HG03066 (cell line): ENCODE measurements around the gene ADAP1.
"Not testable (repeated sequence)": the region's sequence is repeated elsewhere in the genome, so short reads cannot be mapped to it uniquely, and the experiment has no call there.

Experiments used
- ATAC-seq: cut with Tn5 transposase; IDR thresholded peaks from one replicate; pipeline ENCODE4 v1.9.1; 2021; ENCODE audit warnings: low read depth; ENCODE audit not compliant: unreplicated experiment

ADAP1 gene

GRCh38 chr7:954330-955238, at the start of gene ADAP1:
ADAP1 (minus strand) TSS chr7:954680; CDS start chr7:954477, 203 bp downstream.
- ATAC-seq, result no peak

GRCh38 chr7:1002445-1002844, 48.0 kb upstream of the ADAP1 start:
- not testable (repeated sequence) for ATAC-seq

- not testable (repeated sequence) for ATAC-seq
Measured at GRCh38 chr7:1002026-1002425, 47.5 kb upstream of the ADAP1 start.

GRCh38 chr7:1001069-1001770, 46.7 kb upstream of the ADAP1 start:
- not testable (repeated sequence) for ATAC-seq

GRCh38 chr7:999941-1000935, 45.8 kb upstream of the ADAP1 start:
- no peak for ATAC-seq

- no peak for ATAC-seq
Measured at GRCh38 chr7:999149-999879, 44.8 kb upstream of the ADAP1 start.

- ATAC-seq, result no peak
Measured at GRCh38 chr7:997404-998395, 43.2 kb upstream of the ADAP1 start.

- no peak for ATAC-seq
Measured at GRCh38 chr7:996079-996872, 41.8 kb upstream of the ADAP1 start.

- no peak for ATAC-seq
Measured at GRCh38 chr7:995571-995970, 41.1 kb upstream of the ADAP1 start.

GRCh38 chr7:994592-995308, 40.3 kb upstream of the ADAP1 start:
- ATAC-seq, result no peak

GRCh38 chr7:992709-993607, 38.5 kb upstream of the ADAP1 start:
- peak; percentile 83 for ATAC-seq

GRCh38 chr7:991729-992656, 37.5 kb upstream of the ADAP1 start:
- ATAC-seq, result no peak

- ATAC-seq, result no peak
Measured at GRCh38 chr7:990933-991728, 36.7 kb upstream of the ADAP1 start.

GRCh38 chr7:990352-990932, 36.0 kb upstream of the ADAP1 start:
- ATAC-seq, result no peak
